Muscle layer of duodenum (tissue), 2 donors: ENCODE data around the gene CD96.

Experiments
- H3K27ac ChIP-seq: one replicate; pipeline ENCODE4 v1.7.0; 2013; ENCODE audit warnings: mild to moderate bottlenecking, low read length
- H3K27me3 ChIP-seq: one replicate; pipeline ENCODE4 v1.7.0; 2013; ENCODE audit warnings: low read depth, mild to moderate bottlenecking, control low read depth, low read length
- H3K36me3 ChIP-seq, 2 donors: one replicate each; pipeline ENCODE4 v1.7.0; 2013; ENCODE audit warnings: low read length in 2 of 2, control low read depth in 1 of 2, mild to moderate bottlenecking in 1 of 2; ENCODE audit not compliant: insufficient read depth in 2 of 2, control insufficient read depth in 1 of 2
- H3K4me1 ChIP-seq, 2 donors: one replicate each; pipeline ENCODE4 v1.7.0; 2013; ENCODE audit warnings: low read length in 2 of 2, mild to moderate bottlenecking in 2 of 2, control low read depth in 1 of 2, moderate library complexity in 1 of 2; ENCODE audit not compliant: insufficient read depth in 2 of 2, control insufficient read depth in 1 of 2
- H3K4me3 ChIP-seq, 2 donors: one replicate each; pipeline ENCODE4 v1.7.0; 2013; ENCODE audit warnings: low read length in 2 of 2, low read depth in 1 of 2, mild to moderate bottlenecking in 1 of 2
- H3K9me3 ChIP-seq, 2 donors: one replicate each; pipeline ENCODE4 v1.7.0; 2013; ENCODE audit warnings: low read length in 2 of 2, control low read depth in 1 of 2, mild to moderate bottlenecking in 1 of 2; ENCODE audit not compliant: control insufficient read depth in 1 of 2
- donor health status: healthy.

The CD96 gene

GRCh38 chr3:111595232-111595631, 53.2 kb downstream of the CD96 start, which contains the start of gene ZBED2:
Gene ZBED2, minus strand, starts transcription at chr3:111595346. Its CDS starts 1,145 bp downstream, at chr3:111594201.
- Histone ChIP-seq H3K36me3 (no peaks in the 10 kb centered on the region), H3K9me3 (no peaks in the 10 kb centered on the region), H3K4me3 (no peak within 1 kb of the TSS), H3K27me3 (no peaks in the 10 kb centered on the region), H3K27ac (no peak within 1 kb of the TSS), H3K4me1 (no peaks in the 10 kb centered on the region)

- H3K36me3 ChIP-seq = no peaks in the 10 kb centered on the region
- H3K9me3 ChIP-seq = no peaks in the 10 kb centered on the region
- H3K27me3 ChIP-seq = no peaks in the 10 kb centered on the region
- H3K27ac ChIP-seq = no peak overlapping the region
- no peaks in the 10 kb centered on the region for H3K4me1 ChIP-seq
- H3K4me3 ChIP-seq = no peak overlapping the region
Measured at GRCh38 chr3:111596328-111596727, 54.3 kb downstream of the CD96 start.

GRCh38 chr3:111598139-111598538, 56.1 kb downstream of the CD96 start:
- Histone ChIP-seq H3K27me3 (no peaks in the 10 kb centered on the region), H3K4me3 (no peak overlapping the region), H3K27ac (no peak overlapping the region), H3K36me3 (no peaks in the 10 kb centered on the region), H3K9me3 (no peaks in the 10 kb centered on the region), H3K4me1 (no peaks in the 10 kb centered on the region)

DNA sequence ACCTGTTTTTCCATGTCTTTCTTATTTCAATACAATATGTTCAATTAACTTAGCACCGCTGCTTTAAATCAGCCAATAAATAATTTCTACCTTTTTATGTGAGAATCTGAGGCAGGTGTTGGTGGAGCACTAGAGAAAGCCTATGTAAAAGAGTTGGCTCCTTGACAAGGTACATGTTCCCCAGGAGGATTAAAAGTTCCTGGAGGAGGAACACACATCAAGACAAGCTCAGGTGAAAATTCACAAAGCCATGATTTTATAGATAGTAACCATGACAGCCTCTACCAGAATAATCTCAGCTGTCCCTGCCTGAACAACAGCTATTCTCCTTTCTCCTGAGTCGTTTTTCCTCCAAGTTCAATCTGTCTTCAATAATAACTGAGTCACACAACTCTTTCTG, 56.6 kb downstream of the CD96 start:
- Histone ChIP-seq H3K4me1 (no peaks in the 10 kb centered on the region), H3K27ac (no peak overlapping the region)

GRCh38 chr3:111601810-111602209, 59.8 kb downstream of the CD96 start:
- no peaks in the 10 kb centered on the region for H3K36me3 ChIP-seq
- H3K4me1 ChIP-seq = no peaks in the 10 kb centered on the region
- H3K27me3 ChIP-seq = no peaks in the 10 kb centered on the region
- H3K27ac ChIP-seq = no peak overlapping the region
- H3K9me3 ChIP-seq = no peaks in the 10 kb centered on the region
- no peak overlapping the region for H3K4me3 ChIP-seq

More for the DNA sequence above, 56.6 kb downstream of the CD96 start:
- no peaks in the 10 kb centered on the region for H3K27me3 ChIP-seq
- no peak overlapping the region for H3K4me3 ChIP-seq
- H3K9me3 ChIP-seq = no peaks in the 10 kb centered on the region
- no peaks in the 10 kb centered on the region for H3K36me3 ChIP-seq

DNA sequence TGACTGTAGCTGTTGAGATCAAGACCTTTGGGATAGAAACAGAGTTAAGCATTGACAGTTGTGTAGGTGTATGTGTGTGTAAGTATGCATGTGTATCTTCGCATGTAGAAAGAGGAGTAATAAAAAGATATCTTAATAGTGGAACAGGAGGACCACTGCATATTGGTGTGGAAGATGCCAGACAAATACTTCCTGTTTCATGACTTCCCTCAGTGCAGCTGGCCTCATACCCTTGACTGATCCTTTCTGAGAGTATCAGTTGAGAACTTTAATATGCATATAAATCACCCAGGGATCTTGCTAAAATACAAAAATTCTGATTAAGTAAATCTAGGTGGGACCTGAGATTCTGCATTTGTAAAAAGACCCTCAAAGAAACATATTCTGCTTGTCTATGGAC, 61.7 kb downstream of the CD96 start:
- Histone ChIP-seq H3K27ac (no peak overlapping the region), H3K9me3 (no peaks in the 10 kb centered on the region), H3K36me3 (no peaks in the 10 kb centered on the region), H3K4me1 (no peaks in the 10 kb centered on the region), H3K27me3 (no peaks in the 10 kb centered on the region), H3K4me3 (no peak overlapping the region)

GRCh38 chr3:111604119-111604518, 62.1 kb downstream of the CD96 start:
- Histone ChIP-seq H3K4me1 (no peaks in the 10 kb centered on the region), H3K27ac (no peak overlapping the region), H3K4me3 (no peak overlapping the region), H3K27me3 (no peaks in the 10 kb centered on the region), H3K9me3 (no peaks in the 10 kb centered on the region), H3K36me3 (no peaks in the 10 kb centered on the region)

- Histone ChIP-seq H3K4me3 (no peak overlapping the region), H3K9me3 (no peaks in the 10 kb centered on the region), H3K27me3 (no peaks in the 10 kb centered on the region), H3K4me1 (no peaks in the 10 kb centered on the region), H3K36me3 (no peaks in the 10 kb centered on the region), H3K27ac (no peak overlapping the region)
Measured at GRCh38 chr3:111605018-111605417, 63.0 kb downstream of the CD96 start.

- no peak overlapping the region for H3K4me3 ChIP-seq
- H3K9me3 ChIP-seq = no peaks in the 10 kb centered on the region
- no peaks in the 10 kb centered on the region for H3K36me3 ChIP-seq
- no peaks in the 10 kb centered on the region for H3K27me3 ChIP-seq
- H3K27ac ChIP-seq = no peak overlapping the region
- H3K4me1 ChIP-seq = no peaks in the 10 kb centered on the region
Measured at GRCh38 chr3:111605493-111605892, 63.5 kb downstream of the CD96 start.

GRCh38 chr3:111607240-111607920, 65.4 kb downstream of the CD96 start:
- no peaks in the 10 kb centered on the region for H3K9me3 ChIP-seq
- H3K27ac ChIP-seq = no peak overlapping the region
- H3K27me3 ChIP-seq = no peaks in the 10 kb centered on the region
- H3K36me3 ChIP-seq = no peaks in the 10 kb centered on the region
- H3K4me3 ChIP-seq = no peak overlapping the region
- no peaks in the 10 kb centered on the region for H3K4me1 ChIP-seq

- Histone ChIP-seq H3K4me1 (no peaks in the 10 kb centered on the region), H3K4me3 (no peak overlapping the region), H3K9me3 (no peaks in the 10 kb centered on the region), H3K36me3 (no peaks in the 10 kb centered on the region), H3K27me3 (no peaks in the 10 kb centered on the region), H3K27ac (no peak overlapping the region)
Measured at GRCh38 chr3:111608383-111608782, 66.4 kb downstream of the CD96 start.

DNA sequence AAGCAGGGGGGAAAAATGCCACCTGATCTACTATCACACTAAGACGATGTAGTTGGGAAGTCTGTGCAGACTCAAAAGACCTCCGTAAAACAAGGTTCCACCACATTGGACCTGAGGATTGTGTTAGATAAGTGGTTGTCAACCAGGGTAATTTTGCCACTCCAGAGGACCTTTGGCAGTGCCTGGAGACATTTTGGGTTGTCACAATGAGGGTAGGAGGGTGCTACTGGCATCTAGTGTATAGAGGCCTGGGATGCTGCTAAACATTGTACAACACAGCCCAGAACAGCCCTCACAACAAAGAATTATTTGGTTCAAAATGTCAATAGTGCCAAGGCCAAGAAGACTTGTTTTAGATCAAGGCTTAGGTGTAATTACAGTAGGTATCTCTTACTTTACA, 67.7 kb downstream of the CD96 start:
- Histone ChIP-seq H3K4me1 (no peaks in the 10 kb centered on the region), H3K9me3 (no peaks in the 10 kb centered on the region), H3K27me3 (no peaks in the 10 kb centered on the region), H3K4me3 (no peak overlapping the region), H3K36me3 (no peaks in the 10 kb centered on the region), H3K27ac (no peak overlapping the region)
